Tibial artery (tissue), 4 donors: ENCODE data around the gene GOLGA8J.
"Not testable (repeated sequence)": the region's sequence is repeated elsewhere in the genome, so short reads cannot be mapped to it uniquely, and the experiment has no call there.

Source experiments
- DNase-seq, 2 donors: peaks; one replicate each; pipeline ENCODE4 v3.0.0-alpha.2; 2019
- H3K27ac ChIP-seq, 2 donors: fragments of 200-600 bp; sonication (generic) in 1 of 2; 1 replicate in 1 of 2; 2 replicates in 1 of 2; pipeline ENCODE4 v1.5.1; 2018 to 2019; ENCODE audit warnings: mild to moderate bottlenecking in 1 of 2
- H3K27me3 ChIP-seq, 2 donors: fragments of 200-600 bp; sonication (generic) in 1 of 2; one replicate each; pipeline versions ENCODE4 v1.5.1 to v1.6.0; 2016 to 2019
- H3K36me3 ChIP-seq, 3 donors: fragments of 200-600 bp; sonication (generic) in 2 of 3; one replicate each; pipeline ENCODE4 v1.5.1; 2016 to 2019; ENCODE audit warnings: mild to moderate bottlenecking in 2 of 3
- H3K4me1 ChIP-seq, 4 donors: fragments of 200-600 bp; sonication (generic) in 2 of 4; 1 replicate in 3 of 4; 2 replicates in 1 of 4; pipeline ENCODE4 v1.5.1; 2016 to 2019
- H3K4me3 ChIP-seq, 2 donors: fragments of 200-600 bp; sonication (generic) in 1 of 2; 1 replicate in 1 of 2; 2 replicates in 1 of 2; pipeline ENCODE4 v1.5.1; 2018 to 2019; ENCODE audit warnings: mild to moderate bottlenecking in 2 of 2
- H3K9me3 ChIP-seq, 3 donors: fragments of 200-600 bp; sonication (generic) in 1 of 3; one replicate each; pipeline ENCODE4 v1.5.1; 2016 to 2019
- CTCF ChIP-seq, 2 experiments: fragments of 200-600 bp in 1 of 2; fragments of 450-650 bp in 1 of 2; IDR thresholded peaks; one replicate each; pipeline ENCODE4 v1.5.1; 2017 to 2019; ENCODE audit warnings: antibody characterized with exemption in 2 of 2, mild to moderate bottlenecking in 1 of 2, moderate library complexity in 1 of 2
- intact Hi-C: fragments of 100-400 bp; cut with DNase I; formaldehyde crosslinking; loops from one replicate; pipeline ENCODE4 v1.15.0; 2023; ENCODE audit warnings: low total_unique reads

The GOLGA8J gene

GRCh38 chr15:30065025-30065801 lies 17.5 kb upstream of the GOLGA8J start:
- H3K4me1 ChIP-seq: peaks cover 0 to 25% (median 9%) of the 10 kb centered on the region in 4 donors
- intact Hi-C loops: no loop called here
- H3K36me3 ChIP-seq: no peaks in the 10 kb centered on the region
- no peak for DNase-seq
- H3K4me3 ChIP-seq: no peak overlapping the region
- H3K27ac ChIP-seq: no peak overlapping the region
- H3K27me3 ChIP-seq: no peaks in the 10 kb centered on the region
- H3K9me3 ChIP-seq: no peaks in the 10 kb centered on the region
- TF ChIP-seq CTCF (IDR thresholded peaks at IDR 0.05): no peak

GRCh38 chr15:30068326-30068725 lies 14.4 kb upstream of the GOLGA8J start:
- H3K4me1 ChIP-seq: peaks cover 0 to 25% (median 9%) of the 10 kb centered on the region in 4 donors
- intact Hi-C loops: no loop called here
- no peak for TF ChIP-seq CTCF (IDR thresholded peaks at IDR 0.05)
- no peaks in the 10 kb centered on the region for H3K27me3 ChIP-seq
- no peak overlapping the region for H3K27ac ChIP-seq
- no peaks in the 10 kb centered on the region for H3K9me3 ChIP-seq
- H3K36me3 ChIP-seq: no peaks in the 10 kb centered on the region
- no peak overlapping the region for H3K4me3 ChIP-seq
- DNase-seq: no peak

- no peaks in the 10 kb centered on the region for H3K36me3 ChIP-seq
- H3K27me3 ChIP-seq: no peaks in the 10 kb centered on the region
- no peaks in the 10 kb centered on the region for H3K9me3 ChIP-seq
- no peak for TF ChIP-seq CTCF (IDR thresholded peaks at IDR 0.05)
- H3K4me3 ChIP-seq: no peak overlapping the region
- H3K4me1 ChIP-seq: no peaks in the 10 kb centered on the region
- H3K27ac ChIP-seq: no peak overlapping the region
- no peak for DNase-seq
- intact Hi-C loops: no loop called here
These were observed 10.1 kb upstream of the GOLGA8J start for GRCh38 chr15:30072630-30073029.

- no peaks in the 10 kb centered on the region for H3K27me3 ChIP-seq
- no peaks in the 10 kb centered on the region for H3K4me1 ChIP-seq
- no peaks in the 10 kb centered on the region for H3K9me3 ChIP-seq
- H3K36me3 ChIP-seq: no peaks in the 10 kb centered on the region
- intact Hi-C loops: no loop called here
- no peak for TF ChIP-seq CTCF (IDR thresholded peaks at IDR 0.05)
- DNase-seq: no peak
- no peak overlapping the region for H3K27ac ChIP-seq
- no peak overlapping the region for H3K4me3 ChIP-seq
These were observed 8.8 kb upstream of the GOLGA8J start for GRCh38 chr15:30073915-30074314.

GRCh38 chr15:30080816-30081215 lies 1.9 kb upstream of the GOLGA8J start:
- H3K4me3 ChIP-seq, intact Hi-C loops, H3K27me3 ChIP-seq, H3K9me3 ChIP-seq, H3K36me3 ChIP-seq, DNase-seq, H3K27ac ChIP-seq, H3K4me1 ChIP-seq: not testable (repeated sequence)

- H3K4me3 ChIP-seq, H3K9me3 ChIP-seq, H3K36me3 ChIP-seq, intact Hi-C loops, H3K27ac ChIP-seq, DNase-seq, H3K4me1 ChIP-seq, H3K27me3 ChIP-seq: not testable (repeated sequence)
These were observed 15.1 kb downstream of the GOLGA8J start for GRCh38 chr15:30097827-30098226.

- H3K27ac ChIP-seq, H3K4me1 ChIP-seq, H3K4me3 ChIP-seq, H3K36me3 ChIP-seq, H3K9me3 ChIP-seq, DNase-seq, intact Hi-C loops, H3K27me3 ChIP-seq: not testable (repeated sequence)
These were observed 20.1 kb downstream of the GOLGA8J start for GRCh38 chr15:30102890-30103289.

GRCh38 chr15:30103941-30104507 lies 21.3 kb downstream of the GOLGA8J start:
- DNase-seq, intact Hi-C loops, H3K4me3 ChIP-seq, H3K4me1 ChIP-seq, H3K27me3 ChIP-seq, H3K36me3 ChIP-seq, H3K27ac ChIP-seq, H3K9me3 ChIP-seq: not testable (repeated sequence)

- DNase-seq, H3K9me3 ChIP-seq, intact Hi-C loops, H3K27me3 ChIP-seq, H3K4me3 ChIP-seq, H3K4me1 ChIP-seq, H3K36me3 ChIP-seq, H3K27ac ChIP-seq: not testable (repeated sequence)
These were observed 27.8 kb downstream of the GOLGA8J start for GRCh38 chr15:30110591-30110990.

- H3K27ac ChIP-seq, H3K9me3 ChIP-seq, H3K4me1 ChIP-seq, H3K4me3 ChIP-seq, H3K27me3 ChIP-seq, DNase-seq, H3K36me3 ChIP-seq, intact Hi-C loops: not testable (repeated sequence)
These were observed 47.3 kb downstream of the GOLGA8J start for GRCh38 chr15:30130066-30130465.
